Erythroblast (primary cell): ENCODE results near the gene UGT2B10.
"Not testable (repeated sequence)": the region's sequence is repeated elsewhere in the genome, so short reads cannot be mapped to it uniquely, and the experiment has no call there.

Experiments used
- DNase-seq, 2 experiments: peaks; one replicate each; lab custom pipeline; 2025; lab: John Stamatoyannopoulos, UW
- GATA1 ChIP-seq: IDR thresholded peaks from 2 replicates; pipeline ENCODE4 v1.6.1; 2011; ENCODE audit warnings: low read depth, mild to moderate bottlenecking, control low read depth, low read length, moderate library complexity
- POLR2A ChIP-seq: IDR thresholded peaks from 2 replicates; pipeline ENCODE4 v1.6.1; 2011; ENCODE audit warnings: mild to moderate bottlenecking, low read length

The UGT2B10 gene

DNA sequence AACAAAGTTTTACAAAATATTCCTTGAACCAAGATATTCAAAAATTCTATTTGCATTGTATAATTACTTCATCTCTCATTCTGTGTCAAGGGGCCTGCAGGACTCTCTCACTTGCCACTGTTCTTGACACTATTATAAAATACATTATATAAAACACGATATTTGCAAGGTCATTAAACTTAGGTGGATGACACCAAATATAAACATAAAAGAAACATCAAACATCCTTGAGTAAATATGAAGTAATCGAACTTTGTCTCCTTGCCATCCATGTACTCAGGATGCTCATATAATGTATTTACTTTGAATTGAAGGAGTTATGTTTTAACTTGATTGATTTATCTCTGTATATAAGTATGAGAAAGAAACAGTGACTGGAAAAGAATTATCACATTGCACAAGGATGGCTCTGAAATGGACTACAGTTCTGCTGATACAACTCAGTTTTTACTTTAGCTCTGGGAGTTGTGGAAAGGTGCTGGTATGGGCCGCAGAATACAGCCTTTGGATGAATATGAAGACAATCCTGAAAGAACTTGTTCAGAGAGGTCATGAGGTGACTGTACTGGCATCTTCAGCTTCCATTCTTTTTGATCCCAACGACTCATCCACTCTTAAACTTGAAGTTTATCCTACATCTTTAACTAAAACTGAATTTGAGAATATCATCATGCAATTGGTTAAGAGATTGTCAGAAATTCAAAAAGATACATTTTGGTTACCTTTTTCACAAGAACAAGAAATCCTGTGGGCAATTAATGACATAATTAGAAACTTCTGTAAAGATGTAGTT lies at the start of gene UGT2B10:
Gene UGT2B10 (plus strand): TSS at position 378 of the 793 bp plus-strand sequence. CDS start 26 bp downstream, at position 404.
- DNase-seq, result not testable (repeated sequence)

DNA sequence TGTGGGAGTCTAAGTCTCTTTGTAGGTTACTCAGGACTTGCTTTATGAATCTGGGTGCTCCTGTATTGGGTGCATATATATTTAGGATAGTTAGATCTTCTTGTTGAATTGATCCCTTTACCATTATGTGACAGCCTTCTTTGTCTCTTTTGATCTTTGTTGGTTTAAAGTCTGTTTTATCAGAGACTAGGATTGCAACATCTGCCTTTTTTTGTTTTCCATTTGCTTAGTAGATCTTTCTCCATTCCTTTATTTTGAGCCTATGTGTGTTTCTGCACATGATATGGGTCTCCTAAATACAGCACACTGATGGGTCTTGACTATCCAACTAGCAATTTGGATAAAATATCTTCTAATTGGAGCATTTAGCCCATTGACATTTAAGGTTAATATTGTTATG lies 44.0 kb upstream of the UGT2B10 start:
- not testable (repeated sequence) for DNase-seq

DNA sequence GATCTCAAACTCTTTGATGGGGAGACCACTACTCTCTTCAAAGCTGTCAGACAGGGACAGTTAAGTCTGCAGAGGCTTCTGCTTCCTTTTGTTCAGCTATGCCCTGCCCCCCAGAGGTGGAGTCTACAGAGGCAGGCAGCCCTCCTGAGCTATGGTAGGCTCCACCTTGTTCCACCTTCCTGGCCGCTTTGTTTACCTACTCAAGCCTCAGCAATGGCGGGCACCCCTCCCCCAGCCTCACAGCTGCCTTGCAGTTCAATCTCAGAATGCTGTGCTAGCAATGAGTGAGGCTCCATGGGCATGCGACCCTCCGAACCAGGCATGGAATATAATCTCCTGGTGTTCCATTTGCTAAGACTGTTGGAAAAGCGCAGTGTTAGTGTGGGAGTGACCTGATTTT lies 42.1 kb upstream of the UGT2B10 start:
- DNase-seq, result no peak
- no peak for TF ChIP-seq POLR2A
- no peak for TF ChIP-seq GATA1

DNA sequence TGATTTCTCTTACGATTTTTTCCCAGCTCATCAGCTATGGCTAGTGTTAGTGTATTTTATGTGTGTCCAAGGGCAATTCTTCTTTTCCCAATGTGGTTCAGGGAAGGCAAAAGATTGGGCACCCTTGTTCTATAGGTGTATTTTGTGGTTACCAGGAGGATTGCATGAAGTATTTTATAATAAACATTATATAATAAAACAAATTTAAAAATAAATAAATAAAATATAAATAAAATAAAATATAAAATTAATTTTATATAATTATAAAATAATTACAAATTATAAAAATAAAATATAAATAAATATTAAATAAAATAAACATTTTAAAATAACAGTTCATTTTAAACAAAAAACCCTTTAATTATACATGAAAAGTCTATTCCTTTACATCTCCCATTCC lies 35.6 kb upstream of the UGT2B10 start:
- no peak for TF ChIP-seq GATA1
- no peak for TF ChIP-seq POLR2A
- DNase-seq, result no peak

DNA sequence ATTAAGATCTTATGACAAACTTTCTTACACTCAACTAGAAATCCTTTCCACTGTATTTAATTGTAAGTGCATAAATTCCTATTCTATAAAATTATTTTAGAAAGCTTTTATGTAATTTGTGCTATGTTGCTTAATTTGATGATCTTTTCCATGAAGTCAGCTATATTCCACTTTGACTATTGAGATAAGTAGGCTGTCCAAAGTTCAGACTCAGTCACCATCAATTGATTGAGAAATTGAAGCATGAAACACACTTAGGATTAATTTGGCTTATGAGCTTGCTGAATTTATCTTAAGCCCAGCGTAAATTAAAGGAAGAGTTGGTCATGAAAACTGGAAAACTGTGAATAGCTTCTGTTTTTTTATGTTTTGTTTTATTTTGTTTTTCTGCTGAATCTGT lies 18.7 kb upstream of the UGT2B10 start:
- DNase-seq, result no peak
- TF ChIP-seq POLR2A (no peak), GATA1 (no peak)

DNA sequence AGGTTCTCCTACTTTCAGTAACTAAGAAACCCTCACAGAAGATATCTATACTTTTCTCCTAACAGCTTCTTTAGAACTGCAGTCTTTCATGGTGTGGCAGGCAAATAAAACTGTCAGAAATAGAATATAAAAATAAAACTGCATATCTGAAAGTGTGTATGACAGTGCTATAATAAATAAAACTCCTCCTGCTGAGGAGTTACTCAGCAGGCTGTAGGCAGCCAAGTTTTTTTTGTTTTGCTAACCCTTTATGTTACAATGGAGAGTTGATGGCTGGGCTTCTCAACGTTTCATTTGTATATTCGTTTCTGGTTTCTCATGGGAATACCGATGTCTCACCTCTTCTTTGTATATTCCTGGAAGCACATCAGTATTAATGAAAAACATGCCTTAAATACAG lies 18.2 kb upstream of the UGT2B10 start:
- DNase-seq, result no peak
- TF ChIP-seq GATA1 (no peak), POLR2A (no peak)

DNA sequence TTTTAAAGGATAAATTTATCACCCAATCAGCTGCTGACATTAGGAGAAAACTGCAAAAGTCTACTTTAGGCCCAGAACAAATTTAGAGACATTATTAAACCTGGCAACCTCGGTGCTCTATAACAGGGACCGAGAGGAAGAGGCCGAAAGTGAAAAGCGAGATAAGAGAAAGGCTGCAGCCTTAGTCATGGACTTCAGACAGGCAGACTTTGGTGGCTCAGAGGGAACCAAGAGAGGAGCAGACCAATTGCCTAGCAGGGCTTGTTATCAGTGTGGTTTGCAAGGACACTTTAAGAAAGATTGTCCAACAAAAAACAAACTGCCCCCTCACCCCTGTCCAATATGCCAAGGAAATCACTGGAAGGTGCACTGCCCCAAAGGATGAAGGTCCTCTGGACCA lies 12.8 kb upstream of the UGT2B10 start:
- DNase-seq, result no peak
- no peak for TF ChIP-seq POLR2A
- no peak for TF ChIP-seq GATA1

DNA sequence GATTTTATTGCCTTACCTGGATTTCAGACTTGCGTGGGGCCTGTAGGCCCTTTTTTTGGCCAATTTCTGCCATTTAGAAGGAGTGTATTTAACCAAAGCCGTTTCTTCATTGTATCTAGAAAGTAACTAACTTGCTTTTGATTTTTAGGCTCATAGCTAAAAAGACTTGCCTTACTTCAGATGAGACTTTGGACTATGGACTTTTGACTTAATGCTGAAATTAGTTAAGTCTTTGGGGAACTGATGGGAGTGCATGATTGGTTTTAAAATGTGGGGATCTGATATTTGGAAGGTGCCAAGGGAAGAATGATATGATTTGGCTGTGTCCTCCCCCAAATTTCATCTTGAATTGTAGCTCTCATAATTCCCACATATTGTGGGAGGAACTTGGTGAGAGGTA lies 7.7 kb upstream of the UGT2B10 start:
- DNase-seq, result no peak
- TF ChIP-seq GATA1 (no peak), POLR2A (no peak)

DNA sequence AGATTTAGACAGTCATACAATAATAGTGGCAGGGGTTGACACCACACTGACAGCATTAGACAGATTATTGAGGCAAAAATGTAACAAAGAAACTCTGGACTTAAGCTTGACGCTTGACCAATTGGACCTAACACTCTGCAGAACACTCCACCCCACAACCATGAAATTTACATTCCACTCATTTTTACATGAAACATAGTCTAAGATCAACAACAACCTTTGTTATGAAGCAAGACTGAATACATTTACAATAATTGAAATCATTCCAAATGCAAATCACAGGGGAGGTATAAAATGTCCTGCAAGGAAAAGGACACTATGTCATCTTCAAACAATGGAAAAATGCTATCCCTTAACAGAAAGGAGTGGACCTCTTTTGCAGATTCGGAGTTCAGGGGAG lies 4.9 kb upstream of the UGT2B10 start:
- DNase-seq, result no peak

DNA sequence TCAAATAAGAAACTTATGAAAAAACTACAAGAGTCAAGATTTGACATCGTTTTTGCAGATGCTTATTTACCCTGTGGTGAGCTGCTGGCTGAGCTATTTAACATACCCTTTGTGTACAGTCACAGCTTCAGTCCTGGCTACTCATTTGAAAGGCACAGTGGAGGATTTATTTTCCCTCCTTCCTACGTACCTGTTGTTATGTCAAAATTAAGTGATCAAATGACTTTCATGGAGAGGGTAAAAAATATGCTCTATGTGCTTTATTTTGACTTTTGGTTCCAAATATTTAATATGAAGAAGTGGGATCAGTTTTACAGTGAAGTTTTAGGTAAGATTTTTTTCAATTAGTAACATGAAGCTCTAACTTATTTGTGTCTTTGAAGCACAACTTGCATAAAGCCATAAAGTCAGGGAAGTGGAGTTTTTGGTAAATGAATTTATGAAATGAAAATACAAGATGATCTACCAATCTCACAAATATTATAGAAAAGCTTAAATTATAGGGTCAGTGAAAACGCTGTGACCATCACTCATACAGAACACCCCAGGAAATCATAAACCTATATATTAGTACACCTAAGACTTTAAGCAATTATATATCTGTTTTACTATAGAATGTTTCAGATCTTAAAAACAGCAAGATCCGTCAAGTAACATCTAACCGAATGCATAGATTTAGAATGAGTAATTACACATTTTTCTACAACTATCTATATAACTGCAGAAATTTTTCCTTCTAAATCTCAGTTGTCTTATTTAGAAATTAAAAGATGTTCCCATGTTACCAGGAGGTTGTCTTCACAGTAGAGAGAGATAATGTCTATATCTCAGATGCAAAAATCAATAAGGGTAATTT lies 844 bp downstream of the UGT2B10 start:
- DNase-seq, result not testable (repeated sequence)

More for the DNA sequence above, 4.9 kb upstream of the UGT2B10 start:
- TF ChIP-seq GATA1 (no peak), POLR2A (no peak)

DNA sequence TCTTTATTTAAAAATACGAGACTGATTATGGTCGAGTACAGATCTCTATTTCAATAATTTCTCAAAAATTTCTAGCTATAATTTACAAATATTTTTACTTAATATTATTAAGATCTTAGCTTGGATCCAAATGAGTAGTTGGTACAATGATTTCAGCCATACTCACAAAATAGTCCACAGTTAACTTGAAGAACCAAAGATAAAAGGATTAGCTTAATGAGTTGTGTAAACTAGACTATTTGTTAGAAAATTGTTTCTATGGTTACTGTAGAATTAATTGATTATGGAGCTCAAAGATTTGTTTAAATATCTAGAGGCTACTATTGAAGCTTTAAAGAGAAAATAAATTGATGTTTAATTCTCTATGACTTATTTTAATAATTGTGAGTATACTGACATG lies 1.6 kb downstream of the UGT2B10 start:
- no peak for DNase-seq
- TF ChIP-seq POLR2A (no peak), GATA1 (no peak)

DNA sequence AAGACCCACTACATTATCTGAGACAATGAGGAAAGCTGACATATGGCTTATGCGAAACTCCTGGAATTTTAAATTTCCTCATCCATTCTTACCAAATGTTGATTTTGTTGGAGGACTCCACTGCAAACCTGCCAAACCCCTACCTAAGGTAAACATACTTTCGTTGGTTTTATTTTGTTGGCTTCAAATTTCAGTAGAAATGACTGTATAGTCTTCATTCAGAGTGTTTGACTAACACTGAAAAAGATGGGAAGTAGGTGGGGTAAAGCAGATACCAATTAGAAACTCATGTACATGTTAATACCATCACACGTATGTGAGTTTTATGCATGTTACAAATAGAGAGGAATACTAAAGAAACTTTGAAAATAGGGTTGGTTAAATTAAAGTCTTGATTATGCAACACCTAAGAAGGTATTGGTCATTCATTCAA lies 2.3 kb downstream of the UGT2B10 start:
- not testable (repeated sequence) for DNase-seq

DNA sequence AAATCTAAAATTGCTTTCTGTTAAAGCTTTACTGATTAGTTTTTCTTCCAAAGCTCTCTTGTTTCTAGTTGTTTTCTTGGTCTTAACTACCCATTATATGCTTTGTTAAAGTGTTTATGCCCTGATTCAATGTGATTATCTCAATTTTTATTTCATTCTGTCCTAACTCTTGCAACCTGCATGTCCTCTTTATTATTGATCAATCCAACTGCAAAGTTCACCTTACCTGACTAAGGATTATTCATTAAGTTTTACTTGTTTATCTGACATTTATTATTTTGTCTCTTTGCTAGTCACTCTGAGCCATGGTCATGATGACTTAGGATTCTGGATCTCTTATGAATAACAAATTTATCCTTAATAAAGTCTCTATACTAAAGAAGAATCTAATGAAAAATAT lies 15.8 kb downstream of the UGT2B10 start:
- no peak for DNase-seq
- TF ChIP-seq GATA1, result no peak
- TF ChIP-seq POLR2A, result no peak

DNA sequence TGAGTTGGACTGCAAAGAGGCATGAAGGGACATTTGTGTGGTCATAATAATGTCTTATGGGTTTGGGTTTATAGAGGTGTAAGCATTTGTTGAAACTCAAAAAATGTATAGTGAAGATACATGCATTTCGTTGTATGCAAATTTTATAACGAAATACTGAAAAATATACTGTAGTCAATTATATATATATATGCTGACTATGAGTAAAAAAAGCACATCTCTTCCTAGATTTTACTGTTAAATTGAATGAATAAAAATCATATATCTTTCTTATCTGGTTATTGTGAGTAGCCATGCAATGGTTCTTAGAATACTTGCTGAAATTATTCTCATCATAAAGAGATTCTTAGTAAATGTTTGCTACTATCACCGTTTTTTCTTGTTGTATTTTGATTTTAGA lies 34.5 kb downstream of the UGT2B10 start:
- no peak for DNase-seq
- TF ChIP-seq GATA1 (no peak), POLR2A (no peak)

DNA sequence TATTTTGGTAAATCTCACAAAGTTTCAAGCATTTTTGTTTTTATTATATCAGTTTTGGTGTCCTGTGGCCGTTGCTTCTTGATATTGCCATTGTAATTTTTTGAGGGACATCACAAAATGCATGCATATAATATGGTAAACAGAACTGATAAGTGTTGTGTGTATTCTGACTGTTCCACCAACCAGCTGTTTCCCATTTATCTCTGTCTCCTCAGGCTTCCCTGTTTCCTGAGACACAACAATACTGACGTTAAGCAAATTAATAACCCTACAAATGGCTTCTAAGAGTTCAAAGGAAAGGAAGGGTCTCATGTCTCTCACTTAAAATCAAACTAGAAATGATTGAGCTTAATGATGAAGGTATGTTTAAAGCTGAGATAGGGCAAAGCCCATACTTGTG lies 40.0 kb downstream of the UGT2B10 start:
- TF ChIP-seq GATA1, result no peak
- TF ChIP-seq POLR2A, result no peak
- DNase-seq, result no peak
